Measurements from ENCODE around the gene CRELD2. TPM values are rescaled to one million over a fixed set of nuclear protein-coding genes. Genes with fewer than 3 reads are reported as not detected.

The CRELD2 gene
- total and polyA plus RNA-seq, 2 of the 8 experiments (the other 6 are each of a cell fraction or from before 2014, with no cell fraction given): 24.5 to 36.6 TPM

DNA sequence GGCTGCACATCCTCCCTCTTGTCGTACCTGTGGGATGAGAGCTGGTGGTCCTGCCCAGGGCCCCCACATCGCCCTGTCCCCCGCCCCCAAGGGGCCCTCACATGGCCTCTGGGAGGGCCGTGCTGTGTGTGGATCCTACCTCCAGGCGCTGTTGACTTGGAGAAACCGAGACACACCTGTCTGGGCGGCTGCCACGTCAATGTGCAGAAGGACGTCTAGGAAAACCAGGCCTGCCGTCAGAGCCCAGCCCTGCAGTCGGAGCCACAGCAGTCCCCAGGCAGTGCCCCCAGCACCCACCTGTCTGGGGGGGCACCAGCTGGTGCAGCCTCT, 14.4 kb upstream of the CRELD2 start (continued):
- TF ChIP-seq, protein P1, sequence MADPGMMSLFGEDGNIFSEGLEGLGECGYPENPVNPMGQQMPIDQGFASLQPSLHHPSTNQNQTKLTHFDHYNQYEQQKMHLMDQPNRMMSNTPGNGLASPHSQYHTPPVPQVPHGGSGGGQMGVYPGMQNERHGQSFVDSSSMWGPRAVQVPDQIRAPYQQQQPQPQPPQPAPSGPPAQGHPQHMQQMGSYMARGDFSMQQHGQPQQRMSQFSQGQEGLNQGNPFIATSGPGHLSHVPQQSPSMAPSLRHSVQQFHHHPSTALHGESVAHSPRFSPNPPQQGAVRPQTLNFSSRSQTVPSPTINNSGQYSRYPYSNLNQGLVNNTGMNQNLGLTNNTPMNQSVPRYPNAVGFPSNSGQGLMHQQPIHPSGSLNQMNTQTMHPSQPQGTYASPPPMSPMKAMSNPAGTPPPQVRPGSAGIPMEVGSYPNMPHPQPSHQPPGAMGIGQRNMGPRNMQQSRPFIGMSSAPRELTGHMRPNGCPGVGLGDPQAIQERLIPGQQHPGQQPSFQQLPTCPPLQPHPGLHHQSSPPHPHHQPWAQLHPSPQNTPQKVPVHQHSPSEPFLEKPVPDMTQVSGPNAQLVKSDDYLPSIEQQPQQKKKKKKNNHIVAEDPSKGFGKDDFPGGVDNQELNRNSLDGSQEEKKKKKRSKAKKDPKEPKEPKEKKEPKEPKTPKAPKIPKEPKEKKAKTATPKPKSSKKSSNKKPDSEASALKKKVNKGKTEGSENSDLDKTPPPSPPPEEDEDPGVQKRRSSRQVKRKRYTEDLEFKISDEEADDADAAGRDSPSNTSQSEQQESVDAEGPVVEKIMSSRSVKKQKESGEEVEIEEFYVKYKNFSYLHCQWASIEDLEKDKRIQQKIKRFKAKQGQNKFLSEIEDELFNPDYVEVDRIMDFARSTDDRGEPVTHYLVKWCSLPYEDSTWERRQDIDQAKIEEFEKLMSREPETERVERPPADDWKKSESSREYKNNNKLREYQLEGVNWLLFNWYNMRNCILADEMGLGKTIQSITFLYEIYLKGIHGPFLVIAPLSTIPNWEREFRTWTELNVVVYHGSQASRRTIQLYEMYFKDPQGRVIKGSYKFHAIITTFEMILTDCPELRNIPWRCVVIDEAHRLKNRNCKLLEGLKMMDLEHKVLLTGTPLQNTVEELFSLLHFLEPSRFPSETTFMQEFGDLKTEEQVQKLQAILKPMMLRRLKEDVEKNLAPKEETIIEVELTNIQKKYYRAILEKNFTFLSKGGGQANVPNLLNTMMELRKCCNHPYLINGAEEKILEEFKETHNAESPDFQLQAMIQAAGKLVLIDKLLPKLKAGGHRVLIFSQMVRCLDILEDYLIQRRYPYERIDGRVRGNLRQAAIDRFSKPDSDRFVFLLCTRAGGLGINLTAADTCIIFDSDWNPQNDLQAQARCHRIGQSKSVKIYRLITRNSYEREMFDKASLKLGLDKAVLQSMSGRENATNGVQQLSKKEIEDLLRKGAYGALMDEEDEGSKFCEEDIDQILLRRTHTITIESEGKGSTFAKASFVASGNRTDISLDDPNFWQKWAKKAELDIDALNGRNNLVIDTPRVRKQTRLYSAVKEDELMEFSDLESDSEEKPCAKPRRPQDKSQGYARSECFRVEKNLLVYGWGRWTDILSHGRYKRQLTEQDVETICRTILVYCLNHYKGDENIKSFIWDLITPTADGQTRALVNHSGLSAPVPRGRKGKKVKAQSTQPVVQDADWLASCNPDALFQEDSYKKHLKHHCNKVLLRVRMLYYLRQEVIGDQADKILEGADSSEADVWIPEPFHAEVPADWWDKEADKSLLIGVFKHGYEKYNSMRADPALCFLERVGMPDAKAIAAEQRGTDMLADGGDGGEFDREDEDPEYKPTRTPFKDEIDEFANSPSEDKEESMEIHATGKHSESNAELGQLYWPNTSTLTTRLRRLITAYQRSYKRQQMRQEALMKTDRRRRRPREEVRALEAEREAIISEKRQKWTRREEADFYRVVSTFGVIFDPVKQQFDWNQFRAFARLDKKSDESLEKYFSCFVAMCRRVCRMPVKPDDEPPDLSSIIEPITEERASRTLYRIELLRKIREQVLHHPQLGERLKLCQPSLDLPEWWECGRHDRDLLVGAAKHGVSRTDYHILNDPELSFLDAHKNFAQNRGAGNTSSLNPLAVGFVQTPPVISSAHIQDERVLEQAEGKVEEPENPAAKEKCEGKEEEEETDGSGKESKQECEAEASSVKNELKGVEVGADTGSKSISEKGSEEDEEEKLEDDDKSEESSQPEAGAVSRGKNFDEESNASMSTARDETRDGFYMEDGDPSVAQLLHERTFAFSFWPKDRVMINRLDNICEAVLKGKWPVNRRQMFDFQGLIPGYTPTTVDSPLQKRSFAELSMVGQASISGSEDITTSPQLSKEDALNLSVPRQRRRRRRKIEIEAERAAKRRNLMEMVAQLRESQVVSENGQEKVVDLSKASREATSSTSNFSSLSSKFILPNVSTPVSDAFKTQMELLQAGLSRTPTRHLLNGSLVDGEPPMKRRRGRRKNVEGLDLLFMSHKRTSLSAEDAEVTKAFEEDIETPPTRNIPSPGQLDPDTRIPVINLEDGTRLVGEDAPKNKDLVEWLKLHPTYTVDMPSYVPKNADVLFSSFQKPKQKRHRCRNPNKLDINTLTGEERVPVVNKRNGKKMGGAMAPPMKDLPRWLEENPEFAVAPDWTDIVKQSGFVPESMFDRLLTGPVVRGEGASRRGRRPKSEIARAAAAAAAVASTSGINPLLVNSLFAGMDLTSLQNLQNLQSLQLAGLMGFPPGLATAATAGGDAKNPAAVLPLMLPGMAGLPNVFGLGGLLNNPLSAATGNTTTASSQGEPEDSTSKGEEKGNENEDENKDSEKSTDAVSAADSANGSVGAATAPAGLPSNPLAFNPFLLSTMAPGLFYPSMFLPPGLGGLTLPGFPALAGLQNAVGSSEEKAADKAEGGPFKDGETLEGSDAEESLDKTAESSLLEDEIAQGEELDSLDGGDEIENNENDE (IDR thresholded peaks at IDR 0.05; ENCODE audit: insufficient replicate concordance, low read length): no peak
- TF ChIP-seq SIRT6 (IDR thresholded peaks at IDR 0.05; ENCODE audit: low read length): no peak
- no peak for TF ChIP-seq EZH2 (IDR thresholded peaks at IDR 0.05; ENCODE audit: low read depth, low read length, severe bottlenecking)
- no peak for TF ChIP-seq GTF2F1 (IDR thresholded peaks at IDR 0.05; ENCODE audit: borderline replicate concordance, low read depth, low read length)
- no peak for TF ChIP-seq SIN3A (conservative IDR thresholded peaks at IDR 0.05 in 1 of 2, IDR thresholded peaks at IDR 0.05 in 1 of 2; ENCODE audit: low read depth in 1 of 2, low read length in 2 of 2)
- no peak for TF ChIP-seq NRF1 (IDR thresholded peaks at IDR 0.05; ENCODE audit: low read depth, low read length)
- TF ChIP-seq PHF8 (conservative IDR thresholded peaks at IDR 0.05; ENCODE audit: low read depth, low read length): no peak
- TF ChIP-seq POLR2AphosphoS5 (IDR thresholded peaks at IDR 0.05; ENCODE audit: low read depth, low read length): no peak
- no peak for TF ChIP-seq CEBPB (IDR thresholded peaks at IDR 0.05; ENCODE audit: low read depth, low read length)
